Nucleus accumbens (tissue), 56 donors: ENCODE results near the gene PTER.
A peak's percentile ranks its signal among the peaks of the same experiment; 100 is the strongest.

Source experiments
- DNase-seq, 56 donors: peaks; one replicate each; lab custom pipeline; 2025; lab: John Stamatoyannopoulos, UW

PTER gene

DNA sequence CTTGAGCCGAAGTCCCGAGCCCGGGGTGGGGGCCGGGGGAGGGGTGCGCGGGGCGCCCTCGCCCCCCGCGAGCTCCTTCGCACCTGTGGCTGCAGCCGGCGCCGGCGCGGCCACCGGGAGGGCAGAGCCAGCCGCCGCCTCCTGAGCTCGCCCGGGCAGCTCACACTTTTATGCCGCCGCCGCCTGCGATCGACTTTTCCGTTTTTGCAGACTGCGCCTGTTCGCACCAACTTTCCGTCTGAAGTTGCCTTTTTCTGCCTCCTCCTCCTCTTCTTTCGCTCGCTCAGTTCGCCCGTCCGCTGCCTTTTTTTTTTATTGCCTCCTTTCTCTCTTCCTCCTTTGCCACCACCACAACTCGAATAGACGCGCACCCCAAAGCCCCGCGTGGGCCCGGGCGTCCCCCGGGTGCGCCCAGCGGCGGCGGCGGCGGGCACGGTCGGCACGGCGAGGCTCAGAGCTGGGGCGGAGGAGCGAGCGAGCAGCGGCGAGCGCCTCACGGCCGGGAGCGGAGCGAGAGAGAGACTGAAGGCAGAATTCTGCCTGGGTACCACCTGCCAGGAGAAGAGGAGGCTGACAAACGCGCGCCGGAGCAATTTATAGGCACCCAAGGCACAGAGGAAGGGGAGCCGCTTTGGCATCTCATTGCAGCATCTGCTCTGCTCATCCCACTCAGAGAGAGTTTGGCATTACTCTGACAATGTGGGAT is 84.7 kb downstream of the PTER start, which contains the start of gene C1QL3:
Gene C1QL3, minus strand, starts transcription at position 569 of the 706 bp plus-strand sequence. CDS start 814 bp downstream, outside the sequence.
- peak in 4 of 56 donors; percentile 1 to 37 (median 16) for DNase-seq

DNA sequence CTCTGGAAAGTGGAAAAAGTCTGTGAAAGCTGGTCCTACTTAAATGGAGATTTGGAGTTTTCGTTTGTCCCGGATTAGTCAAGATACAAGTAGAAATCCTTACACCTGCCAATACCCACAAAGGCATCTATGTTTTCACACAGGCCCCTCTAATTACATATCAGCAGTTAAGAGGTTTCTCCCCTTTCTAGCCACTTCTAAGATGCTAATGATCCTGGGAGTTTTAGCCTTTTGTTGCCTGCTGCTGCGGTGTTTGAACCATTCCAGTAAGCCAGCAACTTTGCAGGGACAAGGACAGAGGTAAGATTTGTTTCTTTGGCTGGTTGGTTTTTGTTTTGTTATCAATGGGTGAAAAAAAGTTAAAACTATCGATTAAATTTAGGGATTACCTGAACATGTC is 90.6 kb downstream of the PTER start:
- no peak for DNase-seq

DNA sequence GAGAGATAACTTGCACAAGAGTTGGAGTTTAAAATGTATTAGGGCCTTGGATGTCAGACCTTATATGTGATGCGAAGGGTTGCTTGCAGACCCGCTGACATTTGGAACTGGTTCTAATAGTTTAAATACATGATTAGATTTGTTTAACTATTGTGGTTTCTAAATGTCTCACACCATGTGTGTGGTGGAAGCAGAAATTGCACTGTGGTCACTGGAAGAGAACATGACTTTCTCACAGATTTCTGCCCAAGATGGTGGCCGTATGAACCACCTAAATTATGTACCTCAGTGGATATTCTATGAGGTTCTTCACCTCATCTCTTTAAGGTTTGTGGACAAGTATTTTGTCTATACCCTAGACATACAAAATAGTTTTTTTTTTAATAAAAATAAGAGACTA is 93.0 kb downstream of the PTER start:
- no peak for DNase-seq

DNA sequence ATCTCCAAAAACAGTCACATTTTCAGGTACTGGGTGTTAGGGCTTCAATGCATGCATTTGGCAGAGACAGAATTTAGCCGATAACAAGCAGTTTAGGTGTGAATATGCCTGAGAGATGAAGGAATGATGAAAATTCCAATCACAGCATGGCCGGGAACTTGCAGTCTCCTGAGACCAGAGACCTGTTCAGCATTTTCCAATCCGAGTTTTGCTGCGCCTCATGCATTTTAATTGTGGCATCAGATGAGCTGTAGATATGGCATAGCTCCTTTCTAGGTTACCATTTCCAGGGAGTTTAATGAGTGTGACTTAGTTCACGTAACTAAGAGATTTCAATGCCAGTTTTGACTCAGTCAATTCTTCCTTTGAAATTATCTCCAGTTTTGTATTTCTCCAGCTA is 99.3 kb downstream of the PTER start:
- no peak for DNase-seq

DNA sequence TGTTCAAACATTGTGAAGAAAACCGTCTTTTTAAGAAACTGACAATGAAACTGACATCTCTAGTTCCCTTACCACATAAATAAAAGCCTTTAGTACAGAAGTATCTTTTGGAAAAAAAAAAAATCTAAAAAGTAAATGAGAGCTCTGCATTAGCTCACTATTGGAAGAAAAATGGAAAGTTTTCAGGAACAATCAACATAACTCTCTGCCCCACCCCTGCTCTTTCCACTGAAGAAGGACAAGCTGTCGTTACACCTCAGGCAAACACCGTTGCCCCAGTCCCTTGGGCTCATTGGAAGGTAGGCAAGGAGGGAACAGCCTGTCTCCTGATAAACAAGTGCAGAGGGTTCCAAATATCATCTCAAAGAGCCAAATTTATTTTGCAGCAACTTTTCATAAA is 107.3 kb downstream of the PTER start:
- no peak for DNase-seq

DNA sequence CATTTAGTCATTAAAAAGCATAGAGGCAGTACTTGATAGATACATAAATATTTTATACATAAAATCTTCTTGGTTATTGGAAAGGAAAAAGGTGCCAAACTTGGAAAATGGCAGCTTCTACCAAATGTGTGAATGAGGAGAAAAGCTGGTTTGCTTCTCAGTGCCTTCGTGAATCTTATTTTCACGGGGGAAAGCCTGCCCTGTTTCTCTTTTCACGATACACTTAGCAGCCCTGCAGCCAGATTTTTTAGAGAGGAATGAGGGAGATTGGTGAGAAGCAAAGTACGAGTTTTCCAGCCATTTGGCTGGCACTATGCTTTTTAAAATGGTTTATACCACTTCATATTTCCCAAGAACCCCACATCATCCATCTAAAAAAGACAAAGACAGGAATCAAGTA is 107.8 kb downstream of the PTER start:
- no peak for DNase-seq

DNA sequence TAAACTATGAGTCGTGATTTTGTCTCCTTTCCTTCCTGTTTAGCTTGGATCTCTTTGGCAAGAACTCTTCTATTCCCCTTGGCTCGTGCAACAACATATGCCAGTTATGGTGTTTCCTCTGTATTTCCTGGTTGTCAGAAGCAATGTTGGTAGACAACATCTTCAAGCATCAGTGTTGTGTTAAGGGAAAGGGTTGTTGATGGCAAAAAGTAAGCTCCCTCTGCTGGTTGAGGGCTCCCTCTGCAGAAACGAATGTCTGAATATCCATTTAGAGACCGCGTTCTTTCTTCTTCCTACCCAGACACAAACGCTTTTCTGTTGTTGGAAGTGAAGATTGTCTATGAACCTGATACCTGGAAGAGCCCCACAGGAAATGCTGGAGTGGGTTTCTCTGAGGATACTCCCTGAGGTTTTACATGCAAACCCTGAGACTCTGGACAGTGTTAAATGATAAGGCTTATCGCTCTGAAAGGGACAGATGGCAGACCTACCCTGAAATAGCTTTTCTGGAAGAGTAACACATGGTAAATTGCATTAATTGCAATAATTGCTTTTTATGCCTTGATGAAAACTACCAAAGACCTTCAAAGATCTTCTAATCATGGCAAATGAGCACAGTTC is 108.4 kb downstream of the PTER start:
- DNase-seq: no peak

DNA sequence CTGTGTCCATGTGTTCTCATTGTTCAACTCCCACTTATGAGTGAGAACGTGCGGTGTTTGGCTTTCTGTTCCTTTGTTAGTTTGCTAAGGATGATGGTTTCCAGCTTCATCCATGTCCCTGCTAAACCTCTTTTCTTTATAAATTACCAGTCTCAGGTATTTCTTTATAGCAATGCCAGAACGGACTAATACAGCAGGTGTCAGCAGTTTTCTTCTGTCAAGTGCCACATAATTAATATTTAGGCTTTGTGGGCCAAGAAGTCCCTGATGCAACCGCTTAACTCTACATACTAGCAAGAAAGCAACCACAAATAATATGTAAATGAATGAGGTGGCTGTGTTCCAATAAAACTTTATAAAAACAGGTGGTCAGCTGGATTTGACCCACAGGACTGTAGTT is 111.2 kb downstream of the PTER start:
- DNase-seq: no peak

DNA sequence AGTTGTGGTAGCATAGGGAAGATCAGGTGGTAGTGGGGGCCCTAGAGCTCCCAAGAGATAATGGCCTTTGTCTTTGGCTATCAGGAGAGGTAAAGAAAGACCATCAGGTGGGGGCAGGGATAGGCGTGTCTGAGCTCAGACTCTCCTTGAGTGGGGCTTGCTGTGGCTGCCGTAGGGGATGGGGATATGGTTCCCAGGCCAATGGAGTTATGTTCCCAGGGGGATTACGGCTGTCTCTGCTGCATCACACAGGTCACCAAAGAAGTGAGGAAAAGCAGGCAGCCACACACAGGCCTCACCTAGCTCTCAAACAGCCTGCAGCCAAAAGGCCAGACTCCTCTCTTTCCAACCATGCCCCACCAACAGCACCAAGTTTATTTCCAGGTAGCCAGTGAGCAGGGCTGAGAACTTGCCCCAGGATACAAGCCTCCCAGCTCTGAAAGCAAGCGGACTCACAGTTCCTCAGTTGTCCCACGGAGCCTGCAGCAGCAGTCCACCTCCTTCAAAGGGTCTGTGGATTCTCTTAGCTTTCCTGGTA is 122.5 kb downstream of the PTER start:
- no peak for DNase-seq

DNA sequence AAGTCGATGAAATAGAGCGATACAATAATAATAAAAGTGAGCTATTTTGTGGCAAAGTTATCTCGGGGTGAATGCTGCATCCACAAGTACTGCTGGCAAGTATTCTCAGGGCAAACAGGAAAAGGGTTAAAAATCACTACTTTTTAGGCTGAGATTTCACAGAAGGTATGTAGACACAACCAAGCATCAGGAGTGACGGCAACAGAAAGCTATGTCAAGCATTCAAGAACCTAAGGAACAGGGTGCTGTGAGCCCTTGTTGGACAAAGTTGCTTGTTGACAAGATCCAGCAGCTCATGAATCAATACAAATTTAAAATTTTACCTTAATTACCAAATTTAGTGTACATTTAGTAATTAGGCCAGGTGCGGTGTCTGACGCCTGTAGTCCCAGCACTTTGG is 126.1 kb downstream of the PTER start:
- DNase-seq: no peak
